NCI-H774 (cell line): ENCODE results near the gene EVA1A.

Experiments used
- DNase-seq: peaks from one replicate; lab custom pipeline; 2025; lab: John Stamatoyannopoulos, UW

Gene EVA1A

GRCh38 chr2:75447176-75447575 lies 113.6 kb downstream of the EVA1A start:
- DNase-seq, result no peak
